Activated CD8-positive, alpha-beta T cell treated with anti-CD3 and anti-CD28 coated beads for 36 hours (primary cell): ENCODE measurements around the gene SWSAP1. TPM values are rescaled to one million over a fixed set of nuclear protein-coding genes. Genes with fewer than 3 reads are reported as not detected.
"Not testable (repeated sequence)": the region's sequence is repeated elsewhere in the genome, so short reads cannot be mapped to it uniquely, and the experiment has no call there.

Source experiments
- ATAC-seq: fragments of 200-7000 bp; cut with Tn5 transposase; one replicate; pipeline ENCODE4 v1.10.0; 2021; ENCODE audit warnings: mild to moderate bottlenecking, moderate library complexity
- CTCF ChIA-PET: fragments of 350-600 bp; sonication (Branson Sonifier 250); formaldehyde crosslinking; loops from one replicate; lab custom pipeline; 2021; ENCODE audit warnings: antibody characterized with exemption; lab: Charles Lee
- POLR2A ChIA-PET: fragments of 350-600 bp; sonication (Branson Sonifier 250); formaldehyde crosslinking; loops from one replicate; lab custom pipeline; 2021; ENCODE audit warnings: antibody characterized with exemption; lab: Charles Lee
- DNase-seq: peaks from one replicate; pipeline ENCODE4 v3.0.0-alpha.2; 2020
- H3K27ac Mint-ChIP-seq: one replicate; pipeline ENCODE4 v1.8.0; 2021; ENCODE audit warnings: mild to moderate bottlenecking, mixed read lengths
- H3K27me3 Mint-ChIP-seq: one replicate; pipeline ENCODE4 v1.8.0; 2021; ENCODE audit warnings: mixed read lengths
- H3K36me3 Mint-ChIP-seq: one replicate; pipeline ENCODE4 v1.8.0; 2021; ENCODE audit warnings: low read depth, mixed read lengths
- H3K4me1 Mint-ChIP-seq: one replicate; pipeline ENCODE4 v1.8.0; 2021; ENCODE audit warnings: low read depth, mixed read lengths
- H3K4me3 Mint-ChIP-seq: one replicate; pipeline ENCODE4 v1.8.0; 2021; ENCODE audit warnings: mild to moderate bottlenecking, moderate library complexity, mixed read lengths
- H3K9me3 Mint-ChIP-seq: one replicate; pipeline ENCODE4 v1.8.0; 2021; ENCODE audit warnings: mixed read lengths
- CTCF ChIP-seq: fragments of 200-600 bp; IDR thresholded peaks from one replicate; pipeline ENCODE4 v1.8.0; 2022; ENCODE audit warnings: antibody characterized with exemption, mild to moderate bottlenecking
- intact Hi-C: fragments of 100-400 bp; cut with micrococcal nuclease; formaldehyde crosslinking; loops from one replicate; pipeline ENCODE4 v1.10.0; 2022
- total RNA-seq, 2 experiments: library from RNA; stranded (reverse); gene quantifications; one replicate each; pipeline ENCODE4 v1.2.3, GENCODE V29; 2021

Gene SWSAP1
- total RNA-seq, 2 experiments from 2014 or later, result 1.5 to 1.8 TPM

- POLR2A ChIA-PET, result interaction anchor here (1.7 kb wide), 1 partner anchor 104 kb away, joined by 5 read pairs; no protein-coding TSS in a partner anchor
Observed at GRCh38 chr19:11378319-11379189, 4.1 kb downstream of the SWSAP1 start.

GRCh38 chr19:11379269-11379845, 4.9 kb downstream of the SWSAP1 start:
- POLR2A ChIA-PET, H3K9me3 Mint-ChIP-seq: not testable (repeated sequence)

More at GRCh38 chr19:11378319-11379189, 4.1 kb downstream of the SWSAP1 start:
- no peak overlapping the region for H3K4me3 Mint-ChIP-seq
- H3K4me1 Mint-ChIP-seq, result peaks cover 42% of the 10 kb centered on the region
- CTCF ChIA-PET, result interaction anchor here (1.5 to 4.7 kb wide), 3 partner anchors 57 to 103 kb away, joined by 4 to 29 read pairs (median 6); partner anchors contain the start of genes ELAVL3 and PRKCSH
- peak; percentile 68 for TF ChIP-seq CTCF
- peaks cover 22% of the 10 kb centered on the region for H3K36me3 Mint-ChIP-seq
- DNase-seq (peak; percentile 44), ATAC-seq (no peak)
- H3K27me3 Mint-ChIP-seq, result peaks cover 10% of the 10 kb centered on the region
- intact Hi-C loops, result no loop called here
- H3K9me3 Mint-ChIP-seq, result no peaks in the 10 kb centered on the region
- H3K27ac Mint-ChIP-seq, result peak overlapping the region; percentile 6

GRCh38 chr19:11379857-11380350, 5.4 kb downstream of the SWSAP1 start:
- POLR2A ChIA-PET, result interaction anchor here (1.0 to 2.3 kb wide), 3 partner anchors 42 to 260 kb away, joined by 3 to 26 read pairs (median 8); partner anchors contain the start of genes ODAD3, PRKCSH and RGL3
- ATAC-seq (no peak), DNase-seq (no peak)
- peak overlapping the region; percentile 73 for H3K4me3 Mint-ChIP-seq
- H3K9me3 Mint-ChIP-seq, result no peaks in the 10 kb centered on the region
- peaks cover 42% of the 10 kb centered on the region for H3K4me1 Mint-ChIP-seq
- peaks cover 13% of the 10 kb centered on the region for H3K27me3 Mint-ChIP-seq
- intact Hi-C loops, result no loop called here
- peaks cover 22% of the 10 kb centered on the region for H3K36me3 Mint-ChIP-seq
- no peak for TF ChIP-seq CTCF
- CTCF ChIA-PET, result interaction anchor here (0.7 to 4.4 kb wide), 9 partner anchors 12 to 116 kb away, joined by 3 to 29 read pairs (median 3); partner anchors contain the start of genes CCDC159, RAB3D, RGL3 and TMEM205
- peak overlapping the region; percentile 96 for H3K27ac Mint-ChIP-seq

More at GRCh38 chr19:11379269-11379845, 4.9 kb downstream of the SWSAP1 start:
- ATAC-seq, H3K27ac Mint-ChIP-seq, H3K4me3 Mint-ChIP-seq, intact Hi-C loops, DNase-seq: not testable (repeated sequence)
- CTCF ChIA-PET, result interaction anchor here (0.7 to 4.4 kb wide), 6 partner anchors 11 to 115 kb away, joined by 3 to 29 read pairs (median 6); partner anchors contain the start of gene RGL3
- peaks cover 11% of the 10 kb centered on the region for H3K27me3 Mint-ChIP-seq
- H3K36me3 Mint-ChIP-seq, result peaks cover 22% of the 10 kb centered on the region
- H3K4me1 Mint-ChIP-seq, result peaks cover 42% of the 10 kb centered on the region

GRCh38 chr19:11380653-11381537, 6.4 kb downstream of the SWSAP1 start:
- ATAC-seq (peak; percentile 86), DNase-seq (peak; percentile 99)
- intact Hi-C loops, result no loop called here
- peaks cover 38% of the 10 kb centered on the region for H3K4me1 Mint-ChIP-seq
- H3K9me3 Mint-ChIP-seq, result no peaks in the 10 kb centered on the region
- peak overlapping the region; percentile 96 for H3K27ac Mint-ChIP-seq
- ChIA-PET POLR2A (interaction anchor here (0.8 to 2.3 kb wide), 9 partner anchors 26 to 259 kb away, joined by 3 to 26 read pairs (median 4); partner anchors contain the start of genes ODAD3, PRKCSH and RGL3), CTCF (interaction anchor here (0.8 to 4.4 kb wide), 32 partner anchors 9 to 228 kb away, joined by 3 to 38 read pairs (median 4); partner anchors contain the start of genes CCDC159, ELAVL3, ODAD3 and PRKCSH)
- H3K4me3 Mint-ChIP-seq, result peak overlapping the region; percentile 73
- peaks cover 13% of the 10 kb centered on the region for H3K27me3 Mint-ChIP-seq
- H3K36me3 Mint-ChIP-seq, result peaks cover 17% of the 10 kb centered on the region
- peak; percentile 63 for TF ChIP-seq CTCF
